ENCODE data around the gene RIPPLY2.

GRCh38 chr6:83870649-83871048 is 17.5 kb downstream of the RIPPLY2 start:
- TF ChIP-seq TAF1 (IDR thresholded peaks at IDR 0.05; ENCODE audit: borderline replicate concordance, low read depth, low read length) = no peak
- no peak for TF ChIP-seq POLR2A (IDR thresholded peaks at IDR 0.05; ENCODE audit: low read depth, low read length)

All from GM12892 (cell line).